ENCODE results near the gene PSMA5. TPM values are rescaled to one million over a fixed set of nuclear protein-coding genes. Genes with fewer than 3 reads are reported as not detected.
A peak's percentile ranks its signal among the peaks of the same experiment; 100 is the strongest.

PSMA5 gene
- total and polyA plus RNA-seq, 2 of the 13 experiments (the other 11 are each of a cell fraction or from before 2014, with no cell fraction given), result 140 to 169 TPM

GRCh38 chr1:109383087-109383779 is 43.0 kb downstream of the PSMA5 start (continued):
- TF ChIP-seq RARA (CRISPR knock-in tag; IDR thresholded peaks at IDR 0.05) (peak; percentile 41; the same call in 1 of the 2 replicates), HDAC2 (CRISPR knock-in tag; IDR thresholded peaks at IDR 0.05) (0 out of 2 replicates have a peak, but pooled peaks have one; percentile 23), ELF3 (CRISPR knock-in tag; IDR thresholded peaks at IDR 0.05) (peak; percentile 92), GATAD2A (CRISPR knock-in tag; IDR thresholded peaks at IDR 0.05) (peak; percentile 53), SAP130 (CRISPR knock-in tag; IDR thresholded peaks at IDR 0.05; ENCODE audit: low read depth) (peak; percentile 84), YEATS2 (CRISPR knock-in tag; IDR thresholded peaks at IDR 0.05; ENCODE audit: borderline replicate concordance) (no peak), GABPA (IDR thresholded peaks at IDR 0.05; ENCODE audit: low read depth, low read length) (no peak), GABPA (CRISPR knock-in tag; IDR thresholded peaks at IDR 0.05; ENCODE audit: low read depth) (0 out of 2 replicates have a peak, but pooled peaks have one; percentile 18), REPIN1 (CRISPR knock-in tag; IDR thresholded peaks at IDR 0.05; ENCODE audit: borderline replicate concordance, low read depth) (no peak), TEAD3 (CRISPR knock-in tag; optimal IDR thresholded peaks at IDR 0.05; ENCODE audit: borderline replicate concordance) (peak; percentile 99), IRF9 (CRISPR knock-in tag; IDR thresholded peaks at IDR 0.05; ENCODE audit: borderline replicate concordance) (no peak)

- DNase-seq (ENCODE audit: low spot score) (no peak), FAIRE-seq (peak; percentile 55), ATAC-seq (peak; percentile 61)
- in situ Hi-C loops (cut with HindIII; ENCODE audit: extremely low pct_ligation_motif_present, low pct_unique_long_range_greater_than_20kb), result no loop called here
- no peak overlapping the region for H3K4me2 ChIP-seq (ENCODE audit: low read depth, low read length)
- H3K4me3 ChIP-seq (replicated peaks in 1 of 3; ENCODE audit: insufficient read depth in 1 of 3, low read depth in 2 of 3, low read length in 3 of 3), result no peak overlapping the region
- 0 out of 2 replicates have a peak, but pooled peaks cover 5% of the 10 kb centered on the region for H4K20me1 ChIP-seq (ENCODE audit: insufficient read depth, low read length)
- H2AFZ ChIP-seq (ENCODE audit: low read length), result no peak overlapping the region
- BruUV-seq (replicated peaks), result no TSS peak
- 46% methylated on average over 2 of the region's 2 CpGs for WGBS (ENCODE audit: low lambda C conversion rate)
- POLR2A ChIA-PET, result interaction anchor here (1.2 kb wide), 1 partner anchor 10 kb away, joined by 3 read pairs; no protein-coding TSS in a partner anchor
- CTCF ChIA-PET (ENCODE audit: low intra/inter-chr PET ratio, low total read pairs), result no interaction called here
- no peaks in the 10 kb centered on the region for H3K9me3 ChIP-seq (ENCODE audit: low read length)
- H3K79me2 ChIP-seq (ENCODE audit: insufficient read depth, low read length), result peaks cover 93% of the 10 kb centered on the region
- H3K27me3 ChIP-seq (ENCODE audit: control insufficient read depth in 1 of 2, insufficient read depth in 2 of 2, low read length in 2 of 2), result no peaks in the 10 kb centered on the region
- 0 out of 5 replicates have a peak, but pooled peaks cover 0 to 7% of the 10 kb centered on the region in 2 experiments for H3K36me3 ChIP-seq (replicated peaks in 1 of 2; ENCODE audit: control insufficient read depth in 1 of 2, insufficient read depth in 2 of 2, low read length in 2 of 2)
- peaks cover 88% of the 10 kb centered on the region for H3K4me1 ChIP-seq (ENCODE audit: insufficient read depth, low read length)
- intact Hi-C loops (cut with micrococcal nuclease; ENCODE audit: unreplicated experiment), result no loop called here
- no peak overlapping the region for H3K9ac ChIP-seq (ENCODE audit: insufficient read depth, low read depth, low read length)
- peak overlapping the region; percentile 38 for H3K27ac ChIP-seq (ENCODE audit: extremely low read length, insufficient read depth, low read length)
- TF ChIP-seq ZNF792 (CRISPR knock-in tag; IDR thresholded peaks at IDR 0.05) (no peak), PAXIP1 (CRISPR knock-in tag; conservative IDR thresholded peaks at IDR 0.05) (0 out of 2 replicates have a peak, but pooled peaks have one; percentile 30), SOX5 (CRISPR knock-in tag; IDR thresholded peaks at IDR 0.05; ENCODE audit: borderline replicate concordance) (peak; percentile 47; the same call in 1 of the 2 replicates), ELF4 (CRISPR knock-in tag; IDR thresholded peaks at IDR 0.05; ENCODE audit: borderline replicate concordance) (no peak), HNRNPH1 (optimal IDR thresholded peaks at IDR 0.05; ENCODE audit: low read depth, low read length) (no peak), NAIF1 (CRISPR knock-in tag; IDR thresholded peaks at IDR 0.05; ENCODE audit: borderline replicate concordance) (no peak), AKAP8 (CRISPR knock-in tag; IDR thresholded peaks at IDR 0.05) (no peak), ZNF652 (CRISPR knock-in tag; IDR thresholded peaks at IDR 0.05; ENCODE audit: borderline replicate concordance, low read depth) (no peak), POLR2AphosphoS5 (IDR thresholded peaks at IDR 0.05; ENCODE audit: low read depth, low read length) (no peak), ZSCAN29 (CRISPR knock-in tag; conservative IDR thresholded peaks at IDR 0.05) (no peak), GATAD2A (CRISPR knock-in tag; IDR thresholded peaks at IDR 0.05) (peak; percentile 46; the same call in 1 of the 2 replicates), FOXP1 (IDR thresholded peaks at IDR 0.05) (no peak), FOXP1 (CRISPR knock-in tag; IDR thresholded peaks at IDR 0.05) (peak; percentile 65)
Observed at GRCh38 chr1:109381573-109381972, 44.7 kb downstream of the PSMA5 start.
